ENCODE data around the gene PRR33.

- TF ChIP-seq EZH2 (IDR thresholded peaks at IDR 0.05; ENCODE audit: borderline replicate concordance, low read depth, low read length, severe bottlenecking) (no peak), CTCF (IDR thresholded peaks at IDR 0.05; ENCODE audit: extremely low read depth in 1 of 2, insufficient read depth in 1 of 2, low read depth in 1 of 2, low read length in 2 of 2) (no peak), JUN (IDR thresholded peaks at IDR 0.05; ENCODE audit: borderline replicate concordance, insufficient read depth, insufficient read length, low read depth) (no peak), POLR2A (IDR thresholded peaks at IDR 0.05; ENCODE audit: low read depth, low read length) (no peak), POLR2AphosphoS5 (IDR thresholded peaks at IDR 0.05; ENCODE audit: insufficient read depth, low read depth, low read length) (no peak), MYC (IDR thresholded peaks at IDR 0.05; ENCODE audit: low read depth, low read length) (no peak), MAX (IDR thresholded peaks at IDR 0.05; ENCODE audit: insufficient read depth, insufficient read length) (no peak), FOS (IDR thresholded peaks at IDR 0.05; ENCODE audit: borderline replicate concordance, insufficient read depth, low read length) (no peak), GATA2 (IDR thresholded peaks at IDR 0.05; ENCODE audit: insufficient read depth, insufficient read length, low read depth, low read length) (no peak)
These were observed 34.6 kb downstream of the PRR33 start for GRCh38 chr11:1857064-1857463.
